HepG2 (cell line): ENCODE measurements around the gene PCGF3. TPM values are rescaled to one million over a fixed set of nuclear protein-coding genes. Genes with fewer than 3 reads are reported as not detected.
A peak's percentile ranks its signal among the peaks of the same experiment; 100 is the strongest.

Source experiments
- ADNP ChIP-seq: sonication (generic); formaldehyde crosslinking; IDR thresholded peaks from 2 replicates; pipeline ENCODE4 v1.4.0; 2020; ENCODE audit warnings: missing genetic modification reagents
- BATF2 ChIP-seq: sonication (generic); formaldehyde crosslinking; IDR thresholded peaks from 2 replicates; pipeline ENCODE4 v1.8.0; 2022; ENCODE audit warnings: mild to moderate bottlenecking, missing genetic modification reagents, moderate library complexity
- CBX1 ChIP-seq: IDR thresholded peaks from one replicate; pipeline ENCODE4 v1.6.1; 2016; ENCODE audit warnings: antibody characterized with exemption, low read depth
- CCAR2 ChIP-seq: fragments of 200-400 bp; formaldehyde crosslinking; optimal IDR thresholded peaks from 2 replicates; pipeline ENCODE3; 2018; ENCODE audit warnings: low read depth, mild to moderate bottlenecking, low read length, moderate library complexity
- DNMT1 ChIP-seq: sonication (generic); formaldehyde crosslinking; IDR thresholded peaks from 2 replicates; pipeline ENCODE4 v1.5.1; 2020; ENCODE audit warnings: mild to moderate bottlenecking, missing genetic modification reagents
- ETV5 ChIP-seq: IDR thresholded peaks from 2 replicates; pipeline ENCODE4 v1.6.1; 2018; ENCODE audit warnings: missing biosample characterization, missing genetic modification reagents, inconsistent platforms, borderline replicate concordance
- JUNB ChIP-seq: sonication (generic); formaldehyde crosslinking; IDR thresholded peaks from 2 replicates; pipeline ENCODE4 v1.8.0; 2022; ENCODE audit warnings: missing genetic modification reagents, mild to moderate bottlenecking, borderline replicate concordance
- KDM5B ChIP-seq: sonication (generic); formaldehyde crosslinking; IDR thresholded peaks from 2 replicates; pipeline ENCODE4 v1.4.0; 2020; ENCODE audit warnings: missing genetic modification reagents, mild to moderate bottlenecking, borderline replicate concordance
- SATB2 ChIP-seq: sonication (generic); formaldehyde crosslinking; IDR thresholded peaks from 2 replicates; pipeline ENCODE4 v1.5.0; 2020; ENCODE audit warnings: missing genetic modification reagents
- SNAPC4 ChIP-seq: sonication (generic); formaldehyde crosslinking; IDR thresholded peaks from 2 replicates; pipeline ENCODE4 v1.4.0; 2020; ENCODE audit warnings: mild to moderate bottlenecking, missing genetic modification reagents
- SP4 ChIP-seq: sonication (generic); formaldehyde crosslinking; IDR thresholded peaks from 2 replicates; pipeline ENCODE4 v1.8.1; 2023; ENCODE audit warnings: mild to moderate bottlenecking, missing genetic modification reagents
- TCF7 ChIP-seq: sonication (generic); IDR thresholded peaks from 2 replicates; pipeline ENCODE4 v1.6.1; 2016; ENCODE audit warnings: antibody characterized with exemption, low read depth
- TGIF2 ChIP-seq: IDR thresholded peaks from 2 replicates; pipeline ENCODE4 v1.6.1; 2016; ENCODE audit warnings: control low read depth, missing compliant biosample characterization
- TRIM24 ChIP-seq: sonication (generic); formaldehyde crosslinking; IDR thresholded peaks from 2 replicates; pipeline ENCODE4 v1.8.0; 2022; ENCODE audit warnings: mild to moderate bottlenecking, missing genetic modification reagents
- ZC3H13 ChIP-seq: sonication (generic); formaldehyde crosslinking; IDR thresholded peaks from 2 replicates; pipeline ENCODE4 v1.8.1; 2023; ENCODE audit warnings: mild to moderate bottlenecking, missing genetic modification reagents, moderate library complexity
- ZNF10 ChIP-seq: sonication (generic); formaldehyde crosslinking; IDR thresholded peaks from 2 replicates; pipeline ENCODE4 v1.4.0; 2020; ENCODE audit warnings: mild to moderate bottlenecking, low read depth, missing genetic modification reagents, borderline replicate concordance
- ZNF510 ChIP-seq: sonication (generic); formaldehyde crosslinking; IDR thresholded peaks from 2 replicates; pipeline ENCODE4 v1.4.0; 2020; ENCODE audit warnings: low read depth, mild to moderate bottlenecking, missing genetic modification reagents
- ZNF550 ChIP-seq: sonication (generic); formaldehyde crosslinking; IDR thresholded peaks from 2 replicates; pipeline ENCODE4 v1.4.0; 2020; ENCODE audit warnings: mild to moderate bottlenecking, missing genetic modification reagents, borderline replicate concordance
- ZNF567 ChIP-seq: sonication (generic); formaldehyde crosslinking; IDR thresholded peaks from 2 replicates; pipeline ENCODE4 v1.8.1; 2023; ENCODE audit warnings: mild to moderate bottlenecking, missing genetic modification reagents, borderline replicate concordance
- ZNF879 ChIP-seq: sonication (generic); formaldehyde crosslinking; IDR thresholded peaks from 2 replicates; pipeline ENCODE4 v1.8.1; 2023; ENCODE audit warnings: missing genetic modification reagents
- polyA plus RNA-seq, 8 experiments: library from polyadenylated mRNA; depleted of rRNA in 3 of 8; stranded (reverse) in 7 of 8; unstranded in 1 of 8; fragments of >200 nt; fragmentation: Illumina TruSeq in 4 of 8; extraction: Trizol in 4 of 8; gene quantifications; 2 replicates each; pipeline versions ENCODE4 v1.2.1 to v1.2.3, GENCODE V29; 2011 to 2016; ENCODE audit warnings: low read depth in 4 of 8, missing spikeins in 1 of 8, mixed read lengths in 1 of 8; ENCODE audit not compliant: insufficient read depth in 1 of 8
- total RNA-seq, 5 experiments: library from RNA; depleted of rRNA; stranded (reverse); fragments of >200 nt; fragmentation: Illumina TruSeq; extraction: Trizol; gene quantifications; 2 replicates each; pipeline ENCODE4 v1.2.3, GENCODE V29; 2016; ENCODE audit warnings: low read depth in 1 of 5
- TF ChIP-seq, protein P1 (sequence below): sonication (generic); formaldehyde crosslinking; IDR thresholded peaks from 2 replicates; pipeline ENCODE4 v1.4.0; 2020; ENCODE audit warnings: low read depth, missing genetic modification reagents

The PCGF3 gene
- total and polyA plus RNA-seq, 2 of the 13 experiments (the other 11 are each of a cell fraction or from before 2014, with no cell fraction given) = 28.6 to 66.2 TPM

- no peak for TF ChIP-seq SNAPC4
- TF ChIP-seq TGIF2 = no peak
- TF ChIP-seq TCF7 = no peak
- no peak for TF ChIP-seq ADNP (CRISPR knock-in tag)
- TF ChIP-seq DNMT1 (CRISPR knock-in tag) = no peak
- TF ChIP-seq ZNF567 (CRISPR knock-in tag) = no peak
- no peak for TF ChIP-seq ZNF550 (CRISPR knock-in tag)
- TF ChIP-seq ZC3H13 = 0 out of 2 replicates have a peak, but pooled peaks have one; percentile 66
- TF ChIP-seq BATF2 = peak; percentile 71; the same call in 1 of the 2 replicates
- no peak; the same call in 1 of the 2 replicates for TF ChIP-seq SP4 (CRISPR knock-in tag)
- TF ChIP-seq ZNF10 (CRISPR knock-in tag) = no peak
- TF ChIP-seq KDM5B = no peak
- TF ChIP-seq, protein P1, sequence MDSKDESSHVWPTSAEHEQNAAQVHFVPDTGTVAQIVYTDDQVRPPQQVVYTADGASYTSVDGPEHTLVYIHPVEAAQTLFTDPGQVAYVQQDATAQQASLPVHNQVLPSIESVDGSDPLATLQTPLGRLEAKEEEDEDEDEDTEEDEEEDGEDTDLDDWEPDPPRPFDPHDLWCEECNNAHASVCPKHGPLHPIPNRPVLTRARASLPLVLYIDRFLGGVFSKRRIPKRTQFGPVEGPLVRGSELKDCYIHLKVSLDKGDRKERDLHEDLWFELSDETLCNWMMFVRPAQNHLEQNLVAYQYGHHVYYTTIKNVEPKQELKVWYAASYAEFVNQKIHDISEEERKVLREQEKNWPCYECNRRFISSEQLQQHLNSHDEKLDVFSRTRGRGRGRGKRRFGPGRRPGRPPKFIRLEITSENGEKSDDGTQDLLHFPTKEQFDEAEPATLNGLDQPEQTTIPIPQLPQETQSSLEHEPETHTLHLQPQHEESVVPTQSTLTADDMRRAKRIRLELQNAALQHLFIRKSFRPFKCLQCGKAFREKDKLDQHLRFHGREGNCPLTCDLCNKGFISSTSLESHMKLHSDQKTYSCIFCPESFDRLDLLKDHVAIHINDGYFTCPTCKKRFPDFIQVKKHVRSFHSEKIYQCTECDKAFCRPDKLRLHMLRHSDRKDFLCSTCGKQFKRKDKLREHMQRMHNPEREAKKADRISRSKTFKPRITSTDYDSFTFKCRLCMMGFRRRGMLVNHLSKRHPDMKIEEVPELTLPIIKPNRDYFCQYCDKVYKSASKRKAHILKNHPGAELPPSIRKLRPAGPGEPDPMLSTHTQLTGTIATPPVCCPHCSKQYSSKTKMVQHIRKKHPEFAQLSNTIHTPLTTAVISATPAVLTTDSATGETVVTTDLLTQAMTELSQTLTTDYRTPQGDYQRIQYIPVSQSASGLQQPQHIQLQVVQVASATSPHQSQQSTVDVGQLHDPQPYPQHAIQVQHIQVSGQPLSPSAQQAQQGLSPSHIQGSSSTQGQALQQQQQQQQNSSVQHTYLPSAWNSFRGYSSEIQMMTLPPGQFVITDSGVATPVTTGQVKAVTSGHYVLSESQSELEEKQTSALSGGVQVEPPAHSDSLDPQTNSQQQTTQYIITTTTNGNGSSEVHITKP (CRISPR knock-in tag) = no peak
- TF ChIP-seq CCAR2 = no peak
- TF ChIP-seq ZNF510 (CRISPR knock-in tag) = 0 out of 2 replicates have a peak, but pooled peaks have one; percentile 26
- TF ChIP-seq TRIM24 (CRISPR knock-in tag) = no peak
- TF ChIP-seq CBX1 = no peak
- 0 out of 2 replicates have a peak, but pooled peaks have one; percentile 3 for TF ChIP-seq ZNF879 (CRISPR knock-in tag)
- no peak for TF ChIP-seq JUNB (CRISPR knock-in tag)
- TF ChIP-seq ETV5 (CRISPR knock-in tag) = no peak
- no peak for TF ChIP-seq SATB2 (CRISPR knock-in tag)
Observed at GRCh38 chr4:673349-674091, 32.1 kb upstream of the PCGF3 start (continued).
